ENCODE results near the gene SC5D. TPM values are rescaled to one million over a fixed set of nuclear protein-coding genes. Genes with fewer than 3 reads are reported as not detected.

Gene SC5D
- total RNA-seq, 2 donors from 2014 or later, result 61.6 to 86.6 TPM

GRCh38 chr11:121341609-121342008 lies 49.0 kb downstream of the SC5D start:
- Histone ChIP-seq H3K4me1 (replicated peaks) (no peaks in the 10 kb centered on the region), H3K27ac (no peak overlapping the region), H3K27me3 (replicated peaks; ENCODE audit: insufficient read depth) (no peaks in the 10 kb centered on the region), H3K9me3 (no peaks in the 10 kb centered on the region), H3K36me3 (no peaks in the 10 kb centered on the region), H3K4me3 (no peak overlapping the region)
- WGBS, result 82% methylated on average over 4 of the region's 4 CpGs
- TF ChIP-seq, protein P1, sequence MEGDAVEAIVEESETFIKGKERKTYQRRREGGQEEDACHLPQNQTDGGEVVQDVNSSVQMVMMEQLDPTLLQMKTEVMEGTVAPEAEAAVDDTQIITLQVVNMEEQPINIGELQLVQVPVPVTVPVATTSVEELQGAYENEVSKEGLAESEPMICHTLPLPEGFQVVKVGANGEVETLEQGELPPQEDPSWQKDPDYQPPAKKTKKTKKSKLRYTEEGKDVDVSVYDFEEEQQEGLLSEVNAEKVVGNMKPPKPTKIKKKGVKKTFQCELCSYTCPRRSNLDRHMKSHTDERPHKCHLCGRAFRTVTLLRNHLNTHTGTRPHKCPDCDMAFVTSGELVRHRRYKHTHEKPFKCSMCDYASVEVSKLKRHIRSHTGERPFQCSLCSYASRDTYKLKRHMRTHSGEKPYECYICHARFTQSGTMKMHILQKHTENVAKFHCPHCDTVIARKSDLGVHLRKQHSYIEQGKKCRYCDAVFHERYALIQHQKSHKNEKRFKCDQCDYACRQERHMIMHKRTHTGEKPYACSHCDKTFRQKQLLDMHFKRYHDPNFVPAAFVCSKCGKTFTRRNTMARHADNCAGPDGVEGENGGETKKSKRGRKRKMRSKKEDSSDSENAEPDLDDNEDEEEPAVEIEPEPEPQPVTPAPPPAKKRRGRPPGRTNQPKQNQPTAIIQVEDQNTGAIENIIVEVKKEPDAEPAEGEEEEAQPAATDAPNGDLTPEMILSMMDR (IDR thresholded peaks at IDR 0.05), result no peak
- TF ChIP-seq POLR2AphosphoS5 (IDR thresholded peaks at IDR 0.05), result no peak
- TF ChIP-seq POLR2A (IDR thresholded peaks at IDR 0.05), result no peak
- intact Hi-C loops (cut with DNase I), result no loop called here
- no peak for DNase-seq (ENCODE audit: low spot score)

DNA sequence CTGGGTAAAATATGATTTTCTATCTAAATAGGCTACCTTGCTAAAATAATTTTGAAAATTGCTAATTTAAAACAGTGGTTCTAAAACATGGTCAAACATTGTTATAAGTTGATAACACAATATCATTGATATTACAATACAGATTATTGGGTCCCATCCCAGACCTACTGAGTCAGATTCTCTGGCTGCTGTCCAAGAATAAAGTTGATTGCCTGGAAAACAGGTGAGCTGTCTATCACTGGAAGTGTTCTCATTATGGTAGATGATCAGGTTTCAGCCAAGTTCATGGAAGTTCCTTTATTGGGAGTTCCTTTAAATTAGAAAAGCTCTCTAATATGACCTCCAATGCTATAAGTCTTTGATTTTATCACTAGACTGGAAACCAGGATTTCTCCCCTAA lies 52.3 kb downstream of the SC5D start:
- Histone ChIP-seq H3K27me3 (replicated peaks; ENCODE audit: insufficient read depth) (no peaks in the 10 kb centered on the region), H3K36me3 (no peaks in the 10 kb centered on the region), H3K4me3 (no peak overlapping the region), H3K9me3 (no peaks in the 10 kb centered on the region), H3K27ac (no peak overlapping the region), H3K4me1 (replicated peaks) (no peaks in the 10 kb centered on the region)
- no peak for DNase-seq (ENCODE audit: low spot score)
- intact Hi-C loops (cut with DNase I), result no loop called here
- TF ChIP-seq, protein P1 (IDR thresholded peaks at IDR 0.05), result no peak
- TF ChIP-seq POLR2AphosphoS5 (IDR thresholded peaks at IDR 0.05) (no peak), POLR2A (IDR thresholded peaks at IDR 0.05) (no peak)

GRCh38 chr11:121347094-121347493 lies 54.5 kb downstream of the SC5D start:
- Histone ChIP-seq H3K9me3 (no peaks in the 10 kb centered on the region), H3K36me3 (no peaks in the 10 kb centered on the region), H3K4me1 (replicated peaks) (no peaks in the 10 kb centered on the region), H3K27ac (no peak overlapping the region), H3K27me3 (replicated peaks; ENCODE audit: insufficient read depth) (no peaks in the 10 kb centered on the region), H3K4me3 (no peak overlapping the region)
- 98% methylated on average over 2 of the region's 2 CpGs for WGBS
- intact Hi-C loops (cut with DNase I), result no loop called here
- no peak for DNase-seq (ENCODE audit: low spot score)
- TF ChIP-seq, protein P1 (IDR thresholded peaks at IDR 0.05), result no peak
- TF ChIP-seq POLR2A (IDR thresholded peaks at IDR 0.05), result no peak
- no peak for TF ChIP-seq POLR2AphosphoS5 (IDR thresholded peaks at IDR 0.05)

DNA sequence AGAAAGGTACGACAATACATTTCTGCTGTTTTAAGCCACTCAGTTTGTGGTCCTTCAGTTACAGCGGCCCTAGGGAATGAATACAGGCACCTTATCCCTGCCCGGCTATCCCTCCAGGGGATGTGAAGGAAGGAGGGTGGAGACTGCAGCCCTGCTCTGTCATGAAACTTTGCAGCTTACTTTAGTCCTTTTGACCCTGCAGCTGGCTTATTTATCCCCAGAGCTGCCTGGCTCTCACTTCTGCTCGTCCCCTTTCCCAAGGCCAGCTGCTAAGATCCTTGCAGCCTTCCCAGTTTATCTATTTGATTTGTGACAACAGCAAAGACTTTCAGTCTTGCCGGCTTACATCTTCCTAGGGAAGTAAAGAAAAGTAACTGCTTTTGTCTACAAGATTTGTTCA lies 55.2 kb downstream of the SC5D start:
- Histone ChIP-seq H3K27me3 (replicated peaks; ENCODE audit: insufficient read depth) (no peaks in the 10 kb centered on the region), H3K36me3 (no peaks in the 10 kb centered on the region), H3K4me1 (replicated peaks) (no peaks in the 10 kb centered on the region), H3K9me3 (no peaks in the 10 kb centered on the region), H3K27ac (no peak overlapping the region), H3K4me3 (no peak overlapping the region)
- intact Hi-C loops (cut with DNase I), result no loop called here
- TF ChIP-seq, protein P1 (IDR thresholded peaks at IDR 0.05), result no peak
- TF ChIP-seq POLR2AphosphoS5 (IDR thresholded peaks at IDR 0.05) (no peak), POLR2A (IDR thresholded peaks at IDR 0.05) (no peak)
- DNase-seq (ENCODE audit: low spot score), result no peak
- 85% methylated on average over 5 of the region's 5 CpGs for WGBS

GRCh38 chr11:121348220-121348875 lies 55.8 kb downstream of the SC5D start:
- Histone ChIP-seq H3K36me3 (no peaks in the 10 kb centered on the region), H3K9me3 (no peaks in the 10 kb centered on the region), H3K27ac (no peak overlapping the region), H3K27me3 (replicated peaks; ENCODE audit: insufficient read depth) (no peaks in the 10 kb centered on the region), H3K4me3 (no peak overlapping the region), H3K4me1 (replicated peaks) (no peaks in the 10 kb centered on the region)
- intact Hi-C loops (cut with DNase I), result no loop called here
- 62% methylated on average over 7 of the region's 7 CpGs for WGBS
- TF ChIP-seq POLR2AphosphoS5 (IDR thresholded peaks at IDR 0.05) (no peak), POLR2A (IDR thresholded peaks at IDR 0.05) (no peak)
- TF ChIP-seq, protein P1 (IDR thresholded peaks at IDR 0.05), result no peak
- no peak for DNase-seq (ENCODE audit: low spot score)
